HepG2 (cell line): ENCODE measurements around the gene MYO18B. TPM values are rescaled to one million over a fixed set of nuclear protein-coding genes. Genes with fewer than 3 reads are reported as not detected.

Experiments
- ARID5B ChIP-seq: IDR thresholded peaks from 2 replicates; pipeline ENCODE4 v1.4.0; 2020; ENCODE audit warnings: mild to moderate bottlenecking, missing genetic modification reagents
- CTCF ChIP-seq: sonication (generic); formaldehyde crosslinking; IDR thresholded peaks from 2 replicates; pipeline ENCODE4 v1.5.0; 2020; ENCODE audit warnings: mild to moderate bottlenecking, missing genetic modification reagents, moderate library complexity
- ELK4 ChIP-seq: sonication (generic); formaldehyde crosslinking; IDR thresholded peaks from 2 replicates; pipeline ENCODE4 v1.9.0; 2021; ENCODE audit warnings: missing genetic modification reagents, borderline replicate concordance
- PRDM15 ChIP-seq: sonication (generic); formaldehyde crosslinking; IDR thresholded peaks from 2 replicates; pipeline ENCODE4 v1.4.0; 2020; ENCODE audit warnings: missing genetic modification reagents
- SALL1 ChIP-seq: sonication (generic); formaldehyde crosslinking; IDR thresholded peaks from 2 replicates; pipeline ENCODE4 v1.8.0; 2022; ENCODE audit warnings: mild to moderate bottlenecking, missing genetic modification reagents
- ZFP41 ChIP-seq: sonication (generic); formaldehyde crosslinking; IDR thresholded peaks from 2 replicates; pipeline ENCODE4 v1.4.0; 2020; ENCODE audit warnings: mild to moderate bottlenecking, missing genetic modification reagents, borderline replicate concordance
- ZNF235 ChIP-seq: sonication (generic); formaldehyde crosslinking; IDR thresholded peaks from 2 replicates; pipeline ENCODE4 v1.8.1; 2023; ENCODE audit warnings: mild to moderate bottlenecking, missing genetic modification reagents, borderline replicate concordance
- ZNF280B ChIP-seq: sonication (generic); formaldehyde crosslinking; IDR thresholded peaks from 2 replicates; pipeline ENCODE4 v1.5.0; 2020; ENCODE audit warnings: missing genetic modification reagents, mild to moderate bottlenecking, borderline replicate concordance
- ZNF367 ChIP-seq: sonication (generic); formaldehyde crosslinking; IDR thresholded peaks from 2 replicates; pipeline ENCODE4 v1.4.0; 2020; ENCODE audit warnings: missing genetic modification reagents, borderline replicate concordance
- ZNF619 ChIP-seq: sonication (generic); formaldehyde crosslinking; IDR thresholded peaks from 2 replicates; pipeline ENCODE4 v1.4.0; 2020; ENCODE audit warnings: mild to moderate bottlenecking, missing genetic modification reagents
- polyA plus RNA-seq, 8 experiments: library from polyadenylated mRNA; depleted of rRNA in 3 of 8; stranded (reverse) in 7 of 8; unstranded in 1 of 8; fragments of >200 nt; fragmentation: Illumina TruSeq in 4 of 8; extraction: Trizol in 4 of 8; gene quantifications; 2 replicates each; pipeline versions ENCODE4 v1.2.1 to v1.2.3, GENCODE V29; 2011 to 2016; ENCODE audit warnings: low read depth in 4 of 8, missing spikeins in 1 of 8, mixed read lengths in 1 of 8; ENCODE audit not compliant: insufficient read depth in 1 of 8
- total RNA-seq, 5 experiments: library from RNA; depleted of rRNA; stranded (reverse); fragments of >200 nt; fragmentation: Illumina TruSeq; extraction: Trizol; gene quantifications; 2 replicates each; pipeline ENCODE4 v1.2.3, GENCODE V29; 2016; ENCODE audit warnings: low read depth in 1 of 5
- TF ChIP-seq, protein P1 (sequence below): sonication (generic); formaldehyde crosslinking; IDR thresholded peaks from 2 replicates; pipeline ENCODE4 v1.5.0; 2020; ENCODE audit warnings: mild to moderate bottlenecking, missing genetic modification reagents, borderline replicate concordance

MYO18B gene
- total and polyA plus RNA-seq, 2 of the 13 experiments (the other 11 are each of a cell fraction or from before 2014, with no cell fraction given), result 0.01 TPM; not detected in 1

- TF ChIP-seq, protein P1, sequence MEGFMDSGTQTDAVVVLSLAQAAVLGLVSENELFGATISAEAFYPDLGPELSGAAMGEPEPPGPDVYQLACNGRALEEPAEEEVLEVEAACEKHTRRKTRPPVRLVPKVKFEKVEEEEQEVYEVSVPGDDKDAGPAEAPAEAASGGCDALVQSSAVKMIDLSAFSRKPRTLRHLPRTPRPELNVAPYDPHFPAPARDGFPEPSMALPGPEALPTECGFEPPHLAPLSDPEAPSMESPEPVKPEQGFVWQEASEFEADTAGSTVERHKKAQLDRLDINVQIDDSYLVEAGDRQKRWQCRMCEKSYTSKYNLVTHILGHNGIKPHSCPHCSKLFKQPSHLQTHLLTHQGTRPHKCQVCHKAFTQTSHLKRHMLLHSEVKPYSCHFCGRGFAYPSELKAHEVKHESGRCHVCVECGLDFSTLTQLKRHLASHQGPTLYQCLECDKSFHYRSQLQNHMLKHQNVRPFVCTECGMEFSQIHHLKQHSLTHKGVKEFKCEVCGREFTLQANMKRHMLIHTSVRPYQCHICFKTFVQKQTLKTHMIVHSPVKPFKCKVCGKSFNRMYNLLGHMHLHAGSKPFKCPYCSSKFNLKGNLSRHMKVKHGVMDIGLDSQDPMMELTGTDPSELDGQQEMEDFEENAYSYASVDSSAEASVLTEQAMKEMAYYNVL, result peak; percentile 37; the same call in 1 of the 2 replicates
- TF ChIP-seq ZNF235 (CRISPR knock-in tag), result no peak
- TF ChIP-seq ZNF619 (CRISPR knock-in tag), result no peak
- TF ChIP-seq ARID5B (CRISPR knock-in tag), result peak; percentile 42; the same call in 1 of the 2 replicates
- TF ChIP-seq ELK4 (CRISPR knock-in tag), result no peak
- TF ChIP-seq ZNF280B (CRISPR knock-in tag), result no peak
- TF ChIP-seq CTCF (CRISPR knock-in tag), result 0 out of 2 replicates have a peak, but pooled peaks have one; percentile 11
- TF ChIP-seq PRDM15 (CRISPR knock-in tag), result no peak
- no peak for TF ChIP-seq ZFP41 (CRISPR knock-in tag)
- no peak for TF ChIP-seq ZNF367 (CRISPR knock-in tag)
- TF ChIP-seq SALL1 (CRISPR knock-in tag), result peak; percentile 61
These were observed 6.7 kb downstream of the MYO18B start (continued) for GRCh38 chr22:25748704-25749103.
